H9 (cell line): ENCODE results near the gene SLC26A9. TPM values are rescaled to one million over a fixed set of nuclear protein-coding genes. Genes with fewer than 3 reads are reported as not detected.
"Not testable (repeated sequence)": the region's sequence is repeated elsewhere in the genome, so short reads cannot be mapped to it uniquely, and the experiment has no call there.

Experiments
- DNase-seq: peaks from one replicate; pipeline ENCODE4 v3.0.0-alpha.2; 2017
- H2AFZ ChIP-seq: one replicate; pipeline ENCODE4 v1.6.1; 2013; ENCODE audit warnings: mild to moderate bottlenecking, low read length, control low read depth, moderate library complexity
- H2AK5ac ChIP-seq: 2 replicates; pipeline ENCODE4 v1.6.1; 2013; ENCODE audit warnings: low read length, control low read depth, mixed read lengths; ENCODE audit not compliant: insufficient read length
- H2BK120ac ChIP-seq: one replicate; pipeline ENCODE4 v1.6.1; 2013; ENCODE audit warnings: low read depth, mild to moderate bottlenecking, low read length, control low read depth, inconsistent platforms; ENCODE audit not compliant: poor library complexity, severe bottlenecking
- H2BK12ac ChIP-seq: 2 replicates; pipeline ENCODE4 v1.6.1; 2013; ENCODE audit warnings: low read length, control low read depth, mixed read lengths, low read depth; ENCODE audit not compliant: insufficient read length
- H2BK15ac ChIP-seq: 2 replicates; pipeline ENCODE4 v1.6.1; 2013; ENCODE audit warnings: low read depth, low read length, control low read depth
- H2BK20ac ChIP-seq: one replicate; pipeline ENCODE4 v1.6.1; 2013; ENCODE audit warnings: low read depth, mild to moderate bottlenecking, low read length, control low read depth, inconsistent platforms; ENCODE audit not compliant: poor library complexity, severe bottlenecking
- H2BK5ac ChIP-seq: 2 replicates; pipeline ENCODE4 v1.6.1; 2013; ENCODE audit warnings: low read length, control low read depth, mixed read lengths; ENCODE audit not compliant: insufficient read length
- H3K14ac ChIP-seq: 2 replicates; pipeline ENCODE4 v1.6.1; 2013; ENCODE audit warnings: low read length, control low read depth; ENCODE audit not compliant: insufficient read depth
- H3K18ac ChIP-seq: 2 replicates; pipeline ENCODE4 v1.6.1; 2013; ENCODE audit warnings: low read depth, mild to moderate bottlenecking, mixed read lengths, low read length, control low read depth; ENCODE audit not compliant: insufficient read length
- H3K23ac ChIP-seq: 2 replicates; pipeline ENCODE4 v1.6.1; 2013; ENCODE audit warnings: low read length, control low read depth, mixed read lengths, low read depth; ENCODE audit not compliant: insufficient read length
- H3K23me2 ChIP-seq: 2 replicates; pipeline ENCODE4 v1.6.1; 2013; ENCODE audit warnings: low read depth, mild to moderate bottlenecking, mixed read lengths, low read length, control low read depth; ENCODE audit not compliant: insufficient read length, poor library complexity, severe bottlenecking
- H3K27ac ChIP-seq: 2 replicates; pipeline ENCODE4 v1.5.1; 2013; ENCODE audit warnings: low read length, control low read depth, mixed read lengths, low read depth; ENCODE audit not compliant: insufficient read length
- H3K27me3 ChIP-seq: 2 replicates; pipeline ENCODE4 v1.6.1; 2013; ENCODE audit warnings: low read length, control low read depth, inconsistent platforms; ENCODE audit not compliant: insufficient read depth
- H3K4ac ChIP-seq: 2 replicates; pipeline ENCODE4 v1.6.1; 2013; ENCODE audit warnings: low read depth, mild to moderate bottlenecking, control low read depth, inconsistent platforms, low read length, moderate library complexity
- H3K4me1 ChIP-seq: 2 replicates; pipeline ENCODE4 v1.6.1; 2013; ENCODE audit warnings: low read length, control low read depth, inconsistent platforms; ENCODE audit not compliant: insufficient read depth
- H3K4me2 ChIP-seq: 2 replicates; pipeline ENCODE4 v1.6.1; 2013; ENCODE audit warnings: low read length, control low read depth, mixed read lengths; ENCODE audit not compliant: insufficient read length, insufficient read depth
- H3K56ac ChIP-seq: 2 replicates; pipeline ENCODE4 v1.6.1; 2013; ENCODE audit warnings: low read depth, mild to moderate bottlenecking, mixed read lengths, low read length, control low read depth; ENCODE audit not compliant: insufficient read length
- H3K79me1 ChIP-seq: 2 replicates; pipeline ENCODE4 v1.6.1; 2013; ENCODE audit warnings: low read depth, mild to moderate bottlenecking, moderate library complexity, low read length, control low read depth, inconsistent platforms; ENCODE audit not compliant: insufficient read depth, poor library complexity, severe bottlenecking
- H3K79me2 ChIP-seq: 2 replicates; pipeline ENCODE4 v1.6.1; 2013; ENCODE audit warnings: low read length, control low read depth, inconsistent platforms; ENCODE audit not compliant: insufficient read depth
- H3K9ac ChIP-seq: 2 replicates; pipeline ENCODE4 v1.6.1; 2013; ENCODE audit warnings: low read length, control low read depth, mixed read lengths; ENCODE audit not compliant: insufficient read length; ENCODE audit errors: extremely low read depth
- H3K9me3 ChIP-seq: one replicate; pipeline ENCODE4 v1.6.1; 2013; ENCODE audit warnings: low read depth, low read length, inconsistent platforms; ENCODE audit not compliant: control insufficient read depth
- H3T11ph ChIP-seq: one replicate; pipeline ENCODE4 v1.6.1; 2013; ENCODE audit warnings: mild to moderate bottlenecking, low read length, control low read depth, inconsistent platforms
- H4K20me1 ChIP-seq: one replicate; pipeline ENCODE4 v1.6.1; 2013; ENCODE audit not compliant: control insufficient read depth, insufficient read length, insufficient read depth
- H4K5ac ChIP-seq: 2 replicates; pipeline ENCODE4 v1.6.1; 2013; ENCODE audit warnings: low read depth, mild to moderate bottlenecking, mixed read lengths, low read length, control low read depth; ENCODE audit not compliant: insufficient read length
- H4K8ac ChIP-seq: replicated peaks from 2 replicates; pipeline ENCODE4 v1.6.1; 2013; ENCODE audit warnings: low read length, control low read depth, mixed read lengths, low read depth; ENCODE audit not compliant: insufficient read length
- H4K91ac ChIP-seq: 2 replicates; pipeline ENCODE4 v1.6.1; 2013; ENCODE audit warnings: low read depth, mild to moderate bottlenecking, moderate library complexity, mixed read lengths, low read length, control low read depth; ENCODE audit not compliant: insufficient read length
- H3K27ac Mint-ChIP-seq, 3 experiments: 2 replicates in 2 of 3; 3 replicates in 1 of 3; pipeline ENCODE4 v1.8.0; 2020 to 2021; ENCODE audit warnings: mixed read lengths in 3 of 3, mild to moderate bottlenecking in 1 of 3, moderate library complexity in 1 of 3
- H3K27me3 Mint-ChIP-seq: 2 replicates; pipeline ENCODE4 v1.8.0; 2021; ENCODE audit warnings: low read depth, mild to moderate bottlenecking, moderate library complexity, mixed read lengths
- H3K36me3 Mint-ChIP-seq, 3 experiments: 2 replicates in 2 of 3; 3 replicates in 1 of 3; pipeline ENCODE4 v1.8.0; 2020 to 2021; ENCODE audit warnings: low read depth in 3 of 3, mixed read lengths in 3 of 3; ENCODE audit not compliant: insufficient read depth in 1 of 3
- H3K4me1 Mint-ChIP-seq, 2 experiments: 2 replicates each; pipeline ENCODE4 v1.8.0; 2020; ENCODE audit warnings: mixed read lengths in 2 of 2
- H3K4me3 Mint-ChIP-seq, 2 experiments: 2 replicates in 1 of 2; 3 replicates in 1 of 2; pipeline ENCODE4 v1.8.0; 2020 to 2021; ENCODE audit warnings: mild to moderate bottlenecking in 2 of 2, mixed read lengths in 2 of 2, moderate library complexity in 1 of 2
- H3K9me3 Mint-ChIP-seq, 2 experiments: 2 replicates in 1 of 2; 3 replicates in 1 of 2; pipeline ENCODE4 v1.8.0; 2020; ENCODE audit warnings: mild to moderate bottlenecking in 2 of 2, mixed read lengths in 2 of 2, moderate library complexity in 1 of 2
- CTCF ChIP-seq: fragments of 200-600 bp; sonication (generic); conservative IDR thresholded peaks from 3 replicates; pipeline ENCODE4 v1.8.0; 2021; ENCODE audit warnings: antibody characterized with exemption, mild to moderate bottlenecking
- WGBS: extraction: QIAGEN DNeasy Blood & Tissue Kit; methylation state at CpG from one replicate; pipeline ENCODE4 v1.1.7; 2013; ENCODE audit warnings: missing lambda C conversion rate, low lambda C conversion rate, mixed read lengths; ENCODE audit not compliant: insufficient read length; ENCODE audit errors: extremely low coverage; 5-methylcytosine and 5-hydroxymethylcytosine counted together
- total RNA-seq: library from RNA; stranded (reverse); gene quantifications from 2 replicates; pipeline ENCODE4 v1.2.1, GENCODE V29; 2021

The SLC26A9 gene
- total RNA-seq, 1 experiment from 2014 or later: not detected

GRCh38 chr1:205896351-205896750, 46.9 kb downstream of the SLC26A9 start:
- no peak overlapping the region for H4K5ac ChIP-seq

GRCh38 chr1:205894119-205894518, 49.1 kb downstream of the SLC26A9 start:
- H3K9ac ChIP-seq, H3K4ac ChIP-seq, H4K5ac ChIP-seq, H3K27ac ChIP-seq, H3K4me1 ChIP-seq, H2BK20ac ChIP-seq, H2BK12ac ChIP-seq, H3K79me2 ChIP-seq, DNase-seq, H2AFZ ChIP-seq, H3T11ph ChIP-seq, H2AK5ac ChIP-seq, H3K56ac ChIP-seq, H2BK120ac ChIP-seq, H3K79me1 ChIP-seq, H3K27me3 ChIP-seq, H3K18ac ChIP-seq, H3K4me3 Mint-ChIP-seq, H2BK15ac ChIP-seq, H3K27me3 Mint-ChIP-seq, H4K91ac ChIP-seq, H3K23ac ChIP-seq, H4K20me1 ChIP-seq, H2BK5ac ChIP-seq, H3K27ac Mint-ChIP-seq, H4K8ac ChIP-seq, H3K23me2 ChIP-seq, H3K4me2 ChIP-seq, H3K14ac ChIP-seq: not testable (repeated sequence)
- peaks cover 73 to 81% (median 76%) of the 10 kb centered on the region in 3 experiments for H3K36me3 Mint-ChIP-seq
- H3K4me1 Mint-ChIP-seq: peaks cover 9 to 11% of the 10 kb centered on the region in 2 experiments
- H3K9me3 ChIP-seq: peaks cover 14% of the 10 kb centered on the region
- WGBS: no CpG with 5 or more reads among the region's 3 CpGs
- peaks cover 61 to 67% of the 10 kb centered on the region in 2 experiments for H3K9me3 Mint-ChIP-seq

More at GRCh38 chr1:205896351-205896750, 46.9 kb downstream of the SLC26A9 start:
- Histone ChIP-seq H3K79me1 (no peaks in the 10 kb centered on the region), H2BK15ac (no peak overlapping the region), H4K20me1 (no peaks in the 10 kb centered on the region), H2BK120ac (no peak overlapping the region), H3K4me1 (no peaks in the 10 kb centered on the region), H2BK12ac (no peak overlapping the region), H4K8ac (no peak overlapping the region), H3K23ac (no peak overlapping the region), H4K91ac (no peak overlapping the region), H3K4me2 (no peak overlapping the region), H3K14ac (no peak overlapping the region), H2BK5ac (no peak overlapping the region), H3K27me3 (no peaks in the 10 kb centered on the region), H3T11ph (no peak overlapping the region), H3K79me2 (no peaks in the 10 kb centered on the region), H3K18ac (no peak overlapping the region), H3K27ac (no peak overlapping the region), H3K4ac (no peak overlapping the region), H3K23me2 (no peaks in the 10 kb centered on the region), H2AK5ac (no peak overlapping the region), H3K9ac (no peak overlapping the region), H2BK20ac (no peak overlapping the region), H2AFZ (no peak overlapping the region), H3K9me3 (peaks cover 20% of the 10 kb centered on the region), H3K56ac (no peak overlapping the region)
- Mint-ChIP-seq H3K27me3 (peaks cover 20% of the 10 kb centered on the region), H3K4me1 (peaks cover 9 to 11% of the 10 kb centered on the region in 2 experiments), H3K27ac (no peak overlapping the region), H3K4me3 (no peak overlapping the region; a peak in 1 of 5 replicates), H3K36me3 (peaks cover 60 to 77% (median 67%) of the 10 kb centered on the region in 3 experiments), H3K9me3 (peaks cover 59 to 73% of the 10 kb centered on the region in 2 experiments)
- no peak for DNase-seq
- no peak for TF ChIP-seq CTCF
- WGBS: no CpG with 5 or more reads among the region's 1 CpG
